ENCODE measurements around the gene MTUS2.

GRCh38 chr13:29077051-29077813 lies 257.1 kb downstream of the MTUS2 start:
- TF ChIP-seq CTCF (IDR thresholded peaks at IDR 0.05; ENCODE audit: borderline replicate concordance, extremely low read depth, low read length, poor library complexity, severe bottlenecking) (no peak), EZH2 (IDR thresholded peaks at IDR 0.05; ENCODE audit: borderline replicate concordance, low read depth, low read length, severe bottlenecking) (no peak)

Data from DND-41 (cell line).